ENCODE measurements around the gene SLC7A6.

DNA sequence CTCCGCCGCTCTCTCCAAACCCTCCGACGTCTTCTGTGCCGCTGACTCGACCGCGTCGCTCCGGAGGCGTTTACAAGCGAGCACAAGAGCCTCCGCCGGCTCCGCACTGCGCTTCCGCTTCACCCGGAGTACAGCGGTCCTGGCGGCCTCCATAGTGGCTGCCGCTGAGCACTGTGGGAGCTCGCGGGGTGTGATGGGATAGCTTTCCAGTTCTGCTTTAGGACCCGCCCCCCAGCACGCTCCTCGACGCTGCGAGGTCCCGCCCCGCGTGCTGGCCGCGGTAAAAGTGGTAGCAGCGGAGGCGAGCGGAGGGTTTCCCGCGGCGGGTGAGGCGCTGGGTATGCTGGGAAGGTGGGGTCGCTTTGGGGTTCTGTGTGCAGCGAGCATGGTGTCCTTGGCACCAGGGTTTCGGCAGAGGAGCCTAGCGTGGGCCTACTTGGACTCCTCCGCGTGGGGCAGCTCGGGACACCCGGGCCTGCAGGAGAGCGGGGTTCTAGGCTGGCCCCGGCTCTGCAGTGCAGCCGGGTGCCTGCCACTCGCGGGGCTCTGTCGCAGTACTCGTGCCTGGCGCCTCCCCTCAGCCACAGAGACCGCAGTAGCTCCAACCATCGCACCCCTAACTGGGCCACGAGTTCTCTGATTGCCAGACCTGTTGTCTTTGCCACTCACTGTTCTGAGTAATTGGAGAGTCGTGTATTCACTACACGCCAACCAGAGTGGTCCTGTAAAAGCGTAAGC, 46.6 kb downstream of the SLC7A6 start, which contains the start of the genes PRMT7 and SLC7A6OS:
- peak; percentile 92 for TF ChIP-seq POLR2A (IDR thresholded peaks at IDR 0.05; ENCODE audit: low read length)
- TF ChIP-seq GATA1 (IDR thresholded peaks at IDR 0.05; ENCODE audit: low read depth, low read length) = no peak

Measured in erythroblast (primary cell).